HepG2 (cell line): ENCODE results near the gene ECM1. TPM values are rescaled to one million over a fixed set of nuclear protein-coding genes. Genes with fewer than 3 reads are reported as not detected.

Experiments
- ATAC-seq: fragments of 200-7000 bp; cut with Tn5 transposase; 3 replicates; pipeline ENCODE4 v1.9.1; 2020; ENCODE audit warnings: mild to moderate bottlenecking, moderate library complexity
- BruUV-seq: library from RNA; stranded (reverse); fragments of 400-500 nt; replicated peaks from 2 replicates; lab custom pipeline; 2021; lab: Mats Ljungman, UMichigan
- CTCF ChIA-PET: fragments of 300-600 bp; formaldehyde crosslinking; extraction: SDS; loops from one replicate; lab custom pipeline; 2021; ENCODE audit warnings: low total read pairs, inconsistent platforms, low intra/inter-chr PET ratio; lab: Yijun Ruan, JAX
- POLR2A ChIA-PET: fragments of 350-600 bp; sonication (Branson Sonifier 250); formaldehyde crosslinking; loops from one replicate; lab custom pipeline; 2020; ENCODE audit warnings: antibody characterized with exemption, inconsistent platforms; lab: Yijun Ruan, JAX
- DNase-seq: peaks from one replicate; pipeline ENCODE4 v3.0.0-alpha.2; 2015; ENCODE audit warnings: low spot score
- FAIRE-seq: peaks from 3 replicates; lab custom pipeline; 2011; peaks lifted over from hg19 to GRCh38; lab: Jason Lieb, UNC
- H2AFZ ChIP-seq: one replicate; pipeline ENCODE4 v1.6.1; 2011; ENCODE audit warnings: low read length, inconsistent platforms
- H3K27ac ChIP-seq: fragments of 300-600 bp; 3 replicates; pipeline ENCODE4 v1.8.0; 2011; ENCODE audit warnings: mixed run types, mild to moderate bottlenecking, mixed read lengths, low read length, inconsistent platforms; ENCODE audit not compliant: insufficient read depth; ENCODE audit errors: extremely low read length
- H3K27me3 ChIP-seq, 2 experiments: fragments of 200-600 bp in 1 of 2; 2 replicates in 1 of 2; 3 replicates in 1 of 2; pipeline versions ENCODE4 v1.6.0 to v1.8.0; 2011; ENCODE audit warnings: low read length in 2 of 2, mild to moderate bottlenecking in 2 of 2, moderate library complexity in 2 of 2, inconsistent platforms in 1 of 2; ENCODE audit not compliant: insufficient read depth in 2 of 2, control insufficient read depth in 1 of 2
- H3K36me3 ChIP-seq, 2 experiments: fragments of 200-600 bp in 1 of 2; replicated peaks in 1 of 2; 2 replicates in 1 of 2; 3 replicates in 1 of 2; pipeline versions ENCODE4 v1.5.1 to v1.8.0; 2011; ENCODE audit warnings: low read length in 2 of 2, inconsistent platforms in 1 of 2; ENCODE audit not compliant: insufficient read depth in 2 of 2, control insufficient read depth in 1 of 2
- H3K4me1 ChIP-seq: 2 replicates; pipeline ENCODE4 v1.5.1; 2012; ENCODE audit warnings: low read length, inconsistent platforms; ENCODE audit not compliant: insufficient read depth
- H3K4me2 ChIP-seq: 2 replicates; pipeline ENCODE4 v1.6.0; 2011; ENCODE audit warnings: low read depth, low read length, inconsistent platforms
- H3K4me3 ChIP-seq, 3 experiments: fragments of 200-600 bp in 1 of 3; sonication (generic), shearing (Covaris generic) in 1 of 3; replicated peaks in 1 of 3; 2 replicates each; pipeline ENCODE4 v1.5.1; 2011 to 2016; ENCODE audit warnings: low read length in 3 of 3, inconsistent platforms in 2 of 3, low read depth in 2 of 3, mild to moderate bottlenecking in 2 of 3, control low read depth in 1 of 3, mixed read lengths in 1 of 3; ENCODE audit not compliant: insufficient read depth in 1 of 3
- H3K79me2 ChIP-seq: one replicate; pipeline ENCODE4 v1.6.1; 2011; ENCODE audit warnings: low read length, inconsistent platforms; ENCODE audit not compliant: insufficient read depth
- H3K9ac ChIP-seq: 2 replicates; pipeline ENCODE4 v1.6.0; 2011; ENCODE audit warnings: mild to moderate bottlenecking, low read depth, low read length, inconsistent platforms; ENCODE audit not compliant: insufficient read depth
- H3K9me3 ChIP-seq: 2 replicates; pipeline ENCODE4 v1.5.1; 2012; ENCODE audit warnings: mild to moderate bottlenecking, low read length
- H4K20me1 ChIP-seq: 2 replicates; pipeline ENCODE4 v1.6.0; 2011; ENCODE audit warnings: inconsistent platforms, mild to moderate bottlenecking, low read length, moderate library complexity; ENCODE audit not compliant: insufficient read depth
- CREM ChIP-seq, 2 experiments: sonication (generic) in 1 of 2; formaldehyde crosslinking in 1 of 2; IDR thresholded peaks; 2 replicates each; pipeline versions ENCODE4 v1.4.0 to v1.6.1; 2016 to 2020; ENCODE audit warnings: antibody characterized with exemption in 1 of 2, mild to moderate bottlenecking in 1 of 2, missing genetic modification reagents in 1 of 2
- ETV5 ChIP-seq: IDR thresholded peaks from 2 replicates; pipeline ENCODE4 v1.6.1; 2018; ENCODE audit warnings: missing biosample characterization, missing genetic modification reagents, inconsistent platforms, borderline replicate concordance
- GABPB1 ChIP-seq: IDR thresholded peaks from 2 replicates; pipeline ENCODE4 v1.6.1; 2016; ENCODE audit warnings: mild to moderate bottlenecking, missing genetic modification reagents, moderate library complexity, missing compliant biosample characterization
- HNRNPH1 ChIP-seq: fragments of 200-400 bp; formaldehyde crosslinking; optimal IDR thresholded peaks from 2 replicates; pipeline ENCODE3; 2017; ENCODE audit warnings: mild to moderate bottlenecking, low read depth, low read length
- KAT7 ChIP-seq: IDR thresholded peaks from 2 replicates; pipeline ENCODE4 v1.6.1; 2018; ENCODE audit warnings: borderline replicate concordance, missing compliant biosample characterization
- PHF8 ChIP-seq: sonication (generic); formaldehyde crosslinking; IDR thresholded peaks from 2 replicates; pipeline ENCODE4 v1.5.0; 2020; ENCODE audit warnings: missing genetic modification reagents
- RARA ChIP-seq: IDR thresholded peaks from 2 replicates; pipeline ENCODE4 v1.6.1; 2016; ENCODE audit warnings: missing genetic modification reagents, missing compliant biosample characterization
- SPEN ChIP-seq: sonication (generic); formaldehyde crosslinking; IDR thresholded peaks from 2 replicates; pipeline ENCODE4 v1.5.1; 2020; ENCODE audit warnings: low read depth, mild to moderate bottlenecking, missing genetic modification reagents
- SSRP1 ChIP-seq: IDR thresholded peaks from 2 replicates; pipeline ENCODE4 v1.6.1; 2016; ENCODE audit warnings: control low read depth
- THAP11 ChIP-seq: IDR thresholded peaks from 2 replicates; pipeline ENCODE4 v1.6.1; 2016; ENCODE audit warnings: missing biosample characterization, missing genetic modification reagents
- ZBTB21 ChIP-seq: sonication (generic); formaldehyde crosslinking; IDR thresholded peaks from 2 replicates; pipeline ENCODE4 v1.4.0; 2020; ENCODE audit warnings: missing genetic modification reagents
- ZFP36L1 ChIP-seq: sonication (generic); formaldehyde crosslinking; IDR thresholded peaks from 2 replicates; pipeline ENCODE4 v1.8.0; 2022; ENCODE audit warnings: mild to moderate bottlenecking, missing genetic modification reagents, moderate library complexity
- ZFP36L2 ChIP-seq: sonication (generic); formaldehyde crosslinking; IDR thresholded peaks from 2 replicates; pipeline ENCODE4 v1.4.0; 2020; ENCODE audit warnings: missing genetic modification reagents
- ZNF432 ChIP-seq: sonication (generic); formaldehyde crosslinking; IDR thresholded peaks from 2 replicates; pipeline ENCODE4 v1.5.0; 2020; ENCODE audit warnings: missing genetic modification reagents, mild to moderate bottlenecking, borderline replicate concordance
- ZNF607 ChIP-seq: sonication (generic); formaldehyde crosslinking; IDR thresholded peaks from 2 replicates; pipeline ENCODE4 v1.5.1; 2020; ENCODE audit warnings: missing genetic modification reagents, mild to moderate bottlenecking, borderline replicate concordance
- ZNF816 ChIP-seq: sonication (generic); formaldehyde crosslinking; IDR thresholded peaks from 2 replicates; pipeline ENCODE4 v1.8.0; 2022; ENCODE audit warnings: missing genetic modification reagents, mild to moderate bottlenecking, borderline replicate concordance
- ZNF878 ChIP-seq: sonication (generic); formaldehyde crosslinking; IDR thresholded peaks from 2 replicates; pipeline ENCODE4 v1.8.1; 2023; ENCODE audit warnings: mild to moderate bottlenecking, missing genetic modification reagents, moderate library complexity
- ZNF879 ChIP-seq: sonication (generic); formaldehyde crosslinking; IDR thresholded peaks from 2 replicates; pipeline ENCODE4 v1.8.1; 2023; ENCODE audit warnings: missing genetic modification reagents
- WGBS: methylation state at CpG from one replicate; pipeline ENCODE4 v1.1.6; 2017; ENCODE audit warnings: low lambda C conversion rate; 5-methylcytosine and 5-hydroxymethylcytosine counted together
- in situ Hi-C: cut with HindIII; loops from 2 replicates; pipeline ENCODE4 v1.10.0; 2017; ENCODE audit warnings: low pct_unique_long_range_greater_than_20kb; ENCODE audit not compliant: extremely low pct_ligation_motif_present
- intact Hi-C: fragments of 100-400 bp; cut with micrococcal nuclease; formaldehyde crosslinking; loops from one replicate; pipeline ENCODE4 v1.10.0; 2022; ENCODE audit not compliant: unreplicated experiment
- polyA plus RNA-seq, 8 experiments: library from polyadenylated mRNA; depleted of rRNA in 3 of 8; stranded (reverse) in 7 of 8; unstranded in 1 of 8; fragments of >200 nt; fragmentation: Illumina TruSeq in 4 of 8; extraction: Trizol in 4 of 8; gene quantifications; 2 replicates each; pipeline versions ENCODE4 v1.2.1 to v1.2.3, GENCODE V29; 2011 to 2016; ENCODE audit warnings: low read depth in 4 of 8, missing spikeins in 1 of 8, mixed read lengths in 1 of 8; ENCODE audit not compliant: insufficient read depth in 1 of 8
- total RNA-seq, 5 experiments: library from RNA; depleted of rRNA; stranded (reverse); fragments of >200 nt; fragmentation: Illumina TruSeq; extraction: Trizol; gene quantifications; 2 replicates each; pipeline ENCODE4 v1.2.3, GENCODE V29; 2016; ENCODE audit warnings: low read depth in 1 of 5
- TF ChIP-seq, protein P1 (sequence below): sonication (generic); formaldehyde crosslinking; IDR thresholded peaks from 2 replicates; pipeline ENCODE4 v1.4.0; 2020; ENCODE audit warnings: mild to moderate bottlenecking, missing genetic modification reagents, borderline replicate concordance

The ECM1 gene
- total and polyA plus RNA-seq, 2 of the 13 experiments (the other 11 are each of a cell fraction or from before 2014, with no cell fraction given): 0.42 to 1.0 TPM

DNA sequence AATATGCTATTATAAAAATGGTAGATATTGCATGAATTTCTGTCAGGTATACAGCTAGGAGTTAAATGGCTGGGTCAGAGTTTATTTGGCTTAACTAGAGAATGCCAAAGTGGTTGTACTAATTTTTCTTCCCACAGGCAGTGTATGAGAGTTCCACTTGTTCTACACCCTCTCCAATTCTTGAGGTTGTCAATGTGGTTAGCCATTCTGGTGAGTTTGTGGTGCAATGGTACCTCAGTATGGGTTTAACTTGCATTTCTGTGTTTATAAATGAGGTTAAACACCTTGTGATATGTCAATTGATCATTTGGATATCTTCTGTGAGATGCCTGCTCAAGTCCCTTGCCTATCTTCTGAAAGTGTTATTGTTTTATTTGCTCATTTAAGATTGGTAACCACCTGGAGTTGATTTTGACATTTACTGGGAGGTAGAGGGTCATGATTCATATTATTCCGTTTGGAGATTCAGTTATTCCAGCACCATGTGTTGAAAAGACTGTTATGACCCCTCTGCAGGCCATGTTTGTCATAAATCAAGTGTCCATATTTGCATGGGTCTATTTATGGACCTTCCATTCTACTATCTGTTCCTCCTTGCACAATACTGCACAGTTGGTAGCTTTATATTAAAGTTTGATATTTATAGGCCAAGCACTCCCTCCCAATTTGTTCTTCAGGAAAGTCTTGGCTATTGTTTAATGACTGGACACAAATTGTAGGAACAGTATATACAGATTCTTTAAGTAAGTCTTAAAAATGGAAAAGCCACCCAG lies 13.5 kb downstream of the ECM1 start:
- Histone ChIP-seq H3K9ac (no peak overlapping the region), H3K4me1 (peaks cover 14% of the 10 kb centered on the region), H3K9me3 (no peaks in the 10 kb centered on the region), H2AFZ (no peak overlapping the region), H3K4me2 (no peak overlapping the region), H3K79me2 (no peaks in the 10 kb centered on the region), H3K4me3 (no peak overlapping the region), H3K27ac (no peak overlapping the region), H3K27me3 (no peaks in the 10 kb centered on the region), H3K36me3 (no peaks in the 10 kb centered on the region), H4K20me1 (no peaks in the 10 kb centered on the region)
- FAIRE-seq: no peak
- POLR2A ChIA-PET: interaction anchor here (1.2 kb wide), 1 partner anchor 11 kb away, joined by 3 read pairs; no protein-coding TSS in a partner anchor
- WGBS: 32% methylated on average over 1 of the region's 1 CpG
- no peak for DNase-seq
- CTCF ChIA-PET: no interaction called here
- in situ Hi-C loops (no loop called here), intact Hi-C loops (no loop called here)
- ATAC-seq: no peak
- no TSS peak for BruUV-seq
- no peak for TF ChIP-seq PHF8 (CRISPR knock-in tag)
- TF ChIP-seq ETV5 (CRISPR knock-in tag): no peak
- no peak for TF ChIP-seq ZNF816 (CRISPR knock-in tag)
- TF ChIP-seq, protein P1, sequence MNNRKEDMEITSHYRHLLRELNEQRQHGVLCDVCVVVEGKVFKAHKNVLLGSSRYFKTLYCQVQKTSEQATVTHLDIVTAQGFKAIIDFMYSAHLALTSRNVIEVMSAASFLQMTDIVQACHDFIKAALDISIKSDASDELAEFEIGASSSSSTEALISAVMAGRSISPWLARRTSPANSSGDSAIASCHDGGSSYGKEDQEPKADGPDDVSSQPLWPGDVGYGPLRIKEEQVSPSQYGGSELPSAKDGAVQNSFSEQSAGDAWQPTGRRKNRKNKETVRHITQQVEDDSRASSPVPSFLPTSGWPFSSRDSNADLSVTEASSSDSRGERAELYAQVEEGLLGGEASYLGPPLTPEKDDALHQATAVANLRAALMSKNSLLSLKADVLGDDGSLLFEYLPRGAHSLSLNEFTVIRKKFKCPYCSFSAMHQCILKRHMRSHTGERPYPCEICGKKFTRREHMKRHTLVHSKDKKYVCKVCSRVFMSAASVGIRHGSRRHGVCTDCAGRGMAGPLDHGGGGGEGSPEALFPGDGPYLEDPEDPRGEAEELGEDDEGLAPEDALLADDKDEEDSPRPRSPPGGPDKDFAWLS (CRISPR knock-in tag): no peak
- TF ChIP-seq ZFP36L2 (CRISPR knock-in tag): no peak

GRCh38 chr1:150525348-150525747 lies 17.4 kb downstream of the ECM1 start:
- Histone ChIP-seq H2AFZ (no peak overlapping the region), H3K27me3 (no peaks in the 10 kb centered on the region), H3K27ac (no peak overlapping the region), H3K9me3 (no peaks in the 10 kb centered on the region), H3K4me3 (no peak overlapping the region), H4K20me1 (no peaks in the 10 kb centered on the region), H3K9ac (no peak overlapping the region), H3K79me2 (no peaks in the 10 kb centered on the region), H3K4me2 (no peak overlapping the region), H3K4me1 (peaks cover 21% of the 10 kb centered on the region), H3K36me3 (no peaks in the 10 kb centered on the region)
- BruUV-seq: no TSS peak
- no peak for FAIRE-seq
- CTCF ChIA-PET: no interaction called here
- POLR2A ChIA-PET: interaction anchor here (2.3 kb wide), 1 partner anchor 10 kb away, joined by 6 read pairs; the partner anchor contains the start of gene FALEC
- 69% methylated on average over 3 of the region's 3 CpGs for WGBS
- intact Hi-C loops (no loop called here), in situ Hi-C loops (no loop called here)
- DNase-seq: no peak
- no peak for ATAC-seq
- no peak for TF ChIP-seq HNRNPH1
- no peak for TF ChIP-seq CREM (IDR thresholded peaks at IDR 0.05)
- TF ChIP-seq CREM (CRISPR knock-in tag; IDR thresholded peaks at IDR 0.05): no peak
- no peak for TF ChIP-seq ZNF607
- no peak for TF ChIP-seq ZNF878 (CRISPR knock-in tag)
- TF ChIP-seq SPEN (CRISPR knock-in tag): no peak
- TF ChIP-seq ZFP36L1 (CRISPR knock-in tag): no peak
- no peak for TF ChIP-seq GABPB1 (CRISPR knock-in tag)
- no peak for TF ChIP-seq KAT7 (CRISPR knock-in tag)
- no peak for TF ChIP-seq RARA
- TF ChIP-seq THAP11 (CRISPR knock-in tag): no peak
- TF ChIP-seq ZNF432 (CRISPR knock-in tag): no peak
- no peak for TF ChIP-seq ZBTB21 (CRISPR knock-in tag)
- no peak for TF ChIP-seq ZNF879
- TF ChIP-seq SSRP1 (CRISPR knock-in tag): no peak
